GM10847 (cell line): ENCODE results near the gene KIF11.

Experiments
- POLR2A ChIP-seq: IDR thresholded peaks from 2 replicates; pipeline ENCODE4 v1.6.1; 2011; ENCODE audit not compliant: insufficient read length; ENCODE audit errors: extremely low read depth

Gene KIF11

GRCh38 chr10:92574548-92575261, 18.2 kb upstream of the KIF11 start:
- TF ChIP-seq POLR2A, result no peak

DNA sequence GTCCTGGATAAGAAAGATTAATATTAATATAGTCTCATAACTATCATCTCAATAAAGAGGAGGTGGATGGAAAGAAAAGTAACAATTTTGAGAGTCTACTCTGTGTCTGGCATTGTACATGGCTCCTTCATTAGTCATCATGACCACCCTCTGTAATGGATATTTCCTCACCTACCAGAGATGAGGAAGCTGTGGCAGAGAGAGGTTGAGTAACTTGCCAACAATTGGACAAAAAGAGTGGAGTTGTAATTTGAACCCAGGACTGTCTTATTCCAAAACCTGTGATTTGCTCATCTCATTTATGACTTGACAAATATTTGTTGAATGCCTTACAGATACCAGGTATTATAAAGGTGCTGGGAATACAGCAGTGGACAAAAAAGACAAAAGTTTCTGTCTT, 17.0 kb upstream of the KIF11 start:
- no peak for TF ChIP-seq POLR2A

DNA sequence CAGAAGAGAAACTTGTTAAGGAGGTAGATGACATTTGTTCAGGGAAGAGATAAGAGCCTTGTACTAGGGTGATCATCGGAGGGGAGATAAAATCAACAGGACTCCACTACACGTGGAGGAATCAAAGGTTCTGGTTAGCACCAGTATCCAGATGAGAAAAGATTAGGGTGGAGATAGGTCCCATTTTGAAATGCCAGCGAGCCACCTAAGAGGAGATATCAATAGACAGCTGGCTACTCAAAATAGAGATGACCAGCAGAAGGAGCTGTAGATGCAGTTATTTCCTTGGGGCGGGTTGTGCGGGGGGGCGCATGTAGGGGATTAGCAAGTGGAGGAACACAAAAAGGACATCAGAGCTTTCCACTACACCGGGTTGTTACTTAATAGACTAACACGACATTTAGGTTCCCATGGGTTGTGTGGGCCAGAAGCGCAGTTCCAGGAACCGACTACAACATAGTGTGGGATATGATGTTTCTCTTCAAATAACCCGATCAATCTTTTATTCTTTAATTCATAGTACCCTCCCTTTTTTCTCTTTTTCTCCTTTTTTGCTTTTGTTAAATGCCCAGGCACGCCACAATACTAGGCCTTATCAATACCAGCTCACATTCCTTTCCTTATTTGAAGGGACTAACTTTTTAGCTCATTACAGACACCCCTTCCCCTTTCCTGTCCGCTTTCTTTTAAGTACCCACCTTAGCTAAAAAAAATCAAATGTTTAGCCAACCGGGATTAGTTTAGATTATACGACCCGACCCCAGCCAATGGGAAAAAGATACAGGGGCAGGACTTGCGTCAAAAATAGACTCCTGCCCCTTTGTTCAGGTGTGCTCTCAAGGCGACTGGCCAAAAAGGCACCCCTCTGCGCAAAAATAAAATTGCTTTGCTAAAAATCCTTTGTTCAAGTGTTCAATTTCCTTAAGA, 2.0 kb upstream of the KIF11 start:
- no peak for TF ChIP-seq POLR2A

DNA sequence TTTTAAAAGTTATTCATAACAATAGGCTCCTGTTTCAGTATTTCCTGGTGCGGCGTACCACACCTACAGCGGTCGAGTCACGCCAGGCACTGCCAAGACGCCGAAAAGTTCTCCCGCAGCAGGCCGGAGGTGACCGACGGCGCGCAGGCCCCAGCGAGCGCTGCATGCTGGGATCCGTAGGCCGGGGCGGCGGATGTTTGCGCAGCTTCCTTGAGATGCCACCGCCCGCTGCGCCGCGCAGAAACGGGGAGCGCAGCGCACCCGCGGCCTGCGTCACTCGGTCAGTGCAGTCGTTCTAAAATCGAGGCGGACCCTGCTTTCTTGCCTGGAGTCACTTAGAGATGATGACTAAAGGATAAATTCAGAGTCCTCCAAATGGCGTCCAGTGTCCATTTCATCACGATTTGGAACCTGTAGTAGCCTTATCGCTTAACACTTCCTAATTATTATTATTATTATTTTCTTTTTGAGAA, 1.3 kb upstream of the KIF11 start:
- TF ChIP-seq POLR2A, result peak; percentile 86

DNA sequence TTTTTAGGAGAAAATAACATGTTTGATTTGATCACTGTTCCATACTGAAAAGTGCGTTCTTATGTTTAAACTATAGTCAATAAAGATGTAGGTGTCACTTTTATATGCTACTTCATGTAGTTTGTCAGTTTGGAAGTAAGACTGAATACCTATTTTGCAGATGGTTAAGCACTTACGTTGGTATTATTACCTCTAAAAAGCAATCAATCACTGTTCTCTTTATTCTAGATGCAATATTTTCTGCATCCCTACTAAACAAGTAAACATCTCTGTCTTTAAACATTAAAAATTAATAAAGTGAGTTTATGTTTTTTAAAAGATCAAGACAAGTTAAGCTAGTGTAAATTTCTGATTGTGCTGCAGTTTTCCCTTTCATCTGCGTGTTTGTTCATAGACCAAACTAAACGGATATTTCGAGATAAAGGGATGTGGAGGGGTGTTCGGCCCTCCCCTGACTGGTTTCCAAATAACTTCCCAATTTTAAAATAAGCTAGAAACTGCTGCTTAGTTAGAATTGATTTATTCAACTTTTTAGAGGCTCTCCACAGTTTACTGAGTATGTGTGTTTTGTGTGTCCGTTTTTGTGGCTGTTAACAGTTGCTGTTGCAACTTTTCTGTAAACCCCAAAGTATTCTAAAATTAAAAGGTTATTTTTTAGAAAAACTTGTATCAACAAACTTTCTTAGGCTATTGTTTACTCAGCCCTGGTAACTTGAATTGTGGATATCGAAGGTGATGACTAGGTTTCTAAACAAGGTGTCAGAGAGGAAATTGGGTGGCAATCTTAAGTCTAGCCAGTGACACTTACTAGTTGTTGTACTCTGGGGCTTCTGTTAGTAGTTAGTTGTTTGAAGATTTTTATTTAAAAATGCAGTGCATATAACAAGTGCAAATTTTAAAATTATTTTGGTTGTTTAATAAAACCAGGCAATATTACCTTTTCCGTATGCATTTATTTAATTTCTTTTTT, 974 bp downstream of the KIF11 start:
- no peak for TF ChIP-seq POLR2A

- no peak for TF ChIP-seq POLR2A
These were observed 2.6 kb downstream of the KIF11 start for GRCh38 chr10:92595505-92595904.

- no peak for TF ChIP-seq POLR2A
These were observed 5.4 kb downstream of the KIF11 start for GRCh38 chr10:92598321-92598720.

GRCh38 chr10:92604841-92605240, 11.9 kb downstream of the KIF11 start:
- no peak for TF ChIP-seq POLR2A

- TF ChIP-seq POLR2A, result no peak
These were observed 22.6 kb downstream of the KIF11 start for GRCh38 chr10:92615515-92615914.

- TF ChIP-seq POLR2A, result no peak
These were observed 26.4 kb downstream of the KIF11 start for GRCh38 chr10:92619368-92619767.

- TF ChIP-seq POLR2A, result no peak
These were observed 35.0 kb downstream of the KIF11 start for GRCh38 chr10:92627845-92628480.

- no peak for TF ChIP-seq POLR2A
These were observed 37.0 kb downstream of the KIF11 start for GRCh38 chr10:92629945-92630344.

GRCh38 chr10:92638037-92638436, 45.1 kb downstream of the KIF11 start:
- no peak for TF ChIP-seq POLR2A

- no peak for TF ChIP-seq POLR2A
These were observed 47.2 kb downstream of the KIF11 start for GRCh38 chr10:92640107-92640506.
